Stimulated activated CD8-positive, alpha-beta memory T cell treated with anti-CD3 and anti-CD28 coated beads, Interleukin-15, amount 100 ng/mL, for 4 hours (primary cell): ENCODE measurements around the gene CHL1.

Experiments used
- DNase-seq, 2 donors: peaks; one replicate each; pipeline ENCODE4 v3.0.0-alpha.2; 2020; ENCODE audit warnings: low read depth in 2 of 2

Gene CHL1

DNA sequence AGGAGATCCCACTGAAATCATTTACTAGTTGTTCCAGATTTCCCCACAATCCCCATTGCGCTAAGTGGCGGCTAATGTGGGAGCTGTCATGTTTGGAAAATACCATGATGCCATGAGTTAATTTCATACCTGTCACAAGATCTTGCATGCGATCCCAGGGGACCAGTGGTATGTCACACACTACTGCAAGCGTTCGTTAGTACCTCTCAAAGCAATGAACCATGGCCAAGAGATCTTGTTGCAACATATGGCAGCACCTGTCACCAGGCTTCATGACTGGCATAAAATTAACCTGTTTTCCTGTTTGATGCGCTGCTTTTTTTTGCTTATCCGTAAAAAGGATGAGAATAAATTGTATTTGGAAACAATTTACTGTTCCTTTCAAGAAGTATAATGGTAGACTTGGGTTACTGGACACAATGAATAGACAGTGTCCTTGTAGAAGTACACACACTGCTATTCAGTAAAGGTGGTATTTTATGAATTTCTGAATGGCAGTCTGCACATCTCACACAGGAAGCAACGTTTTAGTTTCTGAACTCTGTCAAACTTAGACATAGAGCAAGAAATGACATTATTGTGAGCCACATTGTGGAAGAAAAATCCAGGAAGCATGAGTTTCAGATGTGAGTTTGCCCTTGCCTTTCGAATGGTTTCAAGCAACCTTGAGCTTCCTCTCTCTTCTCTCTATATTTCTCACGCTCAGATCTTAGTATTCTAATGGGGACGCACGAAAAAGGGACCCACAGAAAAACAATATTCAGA lies 81.9 kb downstream of the CHL1 start:
- DNase-seq, result no peak

DNA sequence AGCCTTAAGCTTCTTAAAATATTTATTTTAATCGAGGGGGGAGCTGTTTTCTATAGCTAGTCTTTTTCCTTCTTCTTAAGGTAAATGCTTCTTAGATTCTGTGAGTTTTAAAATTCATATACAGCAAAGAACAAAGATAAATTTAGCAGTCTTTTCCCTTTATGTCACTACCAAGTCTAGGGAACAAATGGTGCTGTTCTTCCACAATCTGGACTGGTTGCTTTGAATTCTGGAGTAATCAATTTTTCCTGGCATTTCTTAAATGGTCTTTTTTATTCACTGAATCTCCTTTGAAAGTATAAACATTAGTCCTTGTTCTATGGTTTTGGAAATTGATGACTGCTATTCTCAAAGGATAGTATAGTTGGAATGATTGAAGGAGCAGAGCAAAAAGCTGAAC lies 82.8 kb downstream of the CHL1 start:
- DNase-seq, result no peak

- no peak for DNase-seq
Measured at GRCh38 chr3:280681-281080, 84.1 kb downstream of the CHL1 start.

DNA sequence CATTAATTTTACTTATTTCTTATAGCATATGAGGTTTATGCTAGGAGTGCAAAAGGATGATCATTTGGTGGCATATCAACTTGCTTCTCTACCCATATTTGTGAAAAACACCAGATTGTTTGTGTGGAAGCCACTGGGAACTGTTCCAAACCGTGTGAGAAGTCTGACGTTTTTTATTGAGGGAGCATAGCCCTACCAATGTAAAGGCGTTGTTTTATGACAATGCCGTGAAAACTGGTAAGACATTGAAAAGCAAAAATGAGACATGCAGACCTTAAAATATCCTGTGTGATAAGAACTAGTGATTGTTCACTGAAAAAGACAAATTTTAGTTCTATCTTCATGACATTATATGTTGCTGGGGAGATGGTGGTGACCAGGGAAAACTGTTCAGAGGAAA lies 87.8 kb downstream of the CHL1 start:
- DNase-seq, result no peak

- DNase-seq, result no peak
Measured at GRCh38 chr3:288417-288816, 91.9 kb downstream of the CHL1 start.

DNA sequence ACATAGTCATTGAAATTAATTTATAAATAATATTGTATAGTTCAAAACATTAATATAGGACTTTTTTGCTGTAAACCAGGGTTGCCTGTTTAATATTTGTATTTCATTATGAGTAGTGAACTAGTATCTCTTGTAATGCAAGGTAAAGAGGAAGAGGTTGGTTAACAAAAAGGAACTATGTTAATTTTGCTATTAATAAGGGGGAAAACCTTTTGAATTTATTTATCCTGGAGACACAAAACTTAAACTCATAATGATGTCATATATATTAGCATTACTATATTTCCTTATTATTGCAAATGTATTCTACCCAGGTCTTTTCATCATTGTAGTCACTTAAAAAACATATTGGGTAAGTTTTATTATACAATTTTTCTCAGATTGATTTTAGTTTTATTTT lies 94.5 kb downstream of the CHL1 start:
- no peak for DNase-seq

- DNase-seq, result no peak
Measured at GRCh38 chr3:291646-292436, 95.3 kb downstream of the CHL1 start.

- no peak for DNase-seq
Measured at GRCh38 chr3:294096-294495, 97.5 kb downstream of the CHL1 start.

DNA sequence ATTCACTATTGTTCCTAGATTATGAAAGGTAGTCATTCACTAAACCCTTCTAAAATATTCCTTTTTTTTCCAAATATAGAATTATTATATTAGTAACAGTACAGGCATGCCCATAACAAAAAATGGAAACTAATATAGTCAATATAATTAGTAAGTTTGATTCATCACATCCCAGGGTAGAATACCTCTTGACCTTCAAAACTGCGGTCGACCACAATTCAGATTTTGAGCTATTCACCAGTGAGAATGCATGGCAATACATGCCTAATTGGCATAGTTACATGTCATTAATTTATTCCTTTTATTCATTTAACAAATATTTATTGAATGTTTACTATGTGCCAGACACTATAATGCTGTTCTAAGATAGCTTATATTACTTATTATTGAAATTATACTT lies 98.0 kb downstream of the CHL1 start:
- no peak for DNase-seq

DNA sequence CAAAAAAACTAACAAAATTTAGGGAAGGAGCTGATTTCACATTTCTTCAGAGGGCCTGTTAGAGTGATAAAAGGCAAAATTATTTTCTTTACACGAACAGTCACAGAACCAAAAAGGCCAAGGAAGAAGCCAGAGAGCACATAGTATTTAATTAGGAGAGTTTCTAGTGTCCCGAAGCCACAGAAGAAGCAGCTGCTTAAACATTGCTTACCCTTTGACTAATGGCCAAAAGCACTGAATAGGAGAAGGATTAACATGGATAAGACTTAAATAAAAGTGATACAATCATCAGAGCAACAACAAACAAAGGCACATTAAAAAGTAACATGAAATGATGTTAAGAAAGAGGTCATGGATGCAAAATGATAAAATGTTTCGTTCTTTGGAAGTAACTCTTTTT lies 98.6 kb downstream of the CHL1 start:
- no peak for DNase-seq

- DNase-seq, result no peak
Measured at GRCh38 chr3:297585-297984, 101.0 kb downstream of the CHL1 start.

DNA sequence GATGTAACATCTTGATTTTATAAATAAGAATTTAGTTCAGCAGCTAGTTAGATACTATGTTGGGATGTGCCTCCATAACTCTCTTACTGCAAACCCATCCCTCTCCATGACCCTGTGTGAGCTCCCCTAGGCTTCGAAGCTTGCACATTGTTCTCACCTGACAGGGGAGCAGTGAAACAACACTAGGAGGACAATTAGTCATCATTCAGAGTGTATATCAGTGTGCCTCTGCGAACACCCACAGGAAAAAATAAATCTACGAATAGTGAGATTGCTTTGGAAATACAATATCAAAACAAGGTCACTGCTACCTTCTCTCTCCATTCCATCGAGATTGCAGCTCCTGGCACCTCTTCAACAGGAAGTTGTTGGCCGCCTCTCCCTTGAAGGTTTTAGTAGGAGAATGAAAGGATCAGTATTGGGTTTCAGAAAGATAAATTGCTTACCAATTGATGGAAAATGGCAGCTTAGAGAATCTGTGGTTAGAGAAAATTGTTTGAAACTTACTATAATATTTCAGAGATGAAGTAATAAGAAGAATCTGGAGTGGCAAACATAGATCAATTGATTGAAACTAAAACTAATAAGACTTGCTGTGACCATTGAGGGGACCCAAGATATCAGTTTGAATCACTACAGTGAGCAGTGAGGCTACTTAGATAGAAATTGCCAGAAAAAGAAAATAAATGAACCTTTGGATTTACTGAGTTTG lies 103.2 kb downstream of the CHL1 start:
- no peak for DNase-seq

GRCh38 chr3:307182-307581 lies 110.6 kb downstream of the CHL1 start:
- DNase-seq, result no peak

- no peak for DNase-seq
Measured at GRCh38 chr3:308597-309321, 112.2 kb downstream of the CHL1 start.

- DNase-seq, result no peak
Measured at GRCh38 chr3:312160-312733, 115.7 kb downstream of the CHL1 start.

- no peak for DNase-seq
Measured at GRCh38 chr3:312911-313310, 116.3 kb downstream of the CHL1 start.

GRCh38 chr3:317012-317411 lies 120.4 kb downstream of the CHL1 start:
- no peak for DNase-seq

DNA sequence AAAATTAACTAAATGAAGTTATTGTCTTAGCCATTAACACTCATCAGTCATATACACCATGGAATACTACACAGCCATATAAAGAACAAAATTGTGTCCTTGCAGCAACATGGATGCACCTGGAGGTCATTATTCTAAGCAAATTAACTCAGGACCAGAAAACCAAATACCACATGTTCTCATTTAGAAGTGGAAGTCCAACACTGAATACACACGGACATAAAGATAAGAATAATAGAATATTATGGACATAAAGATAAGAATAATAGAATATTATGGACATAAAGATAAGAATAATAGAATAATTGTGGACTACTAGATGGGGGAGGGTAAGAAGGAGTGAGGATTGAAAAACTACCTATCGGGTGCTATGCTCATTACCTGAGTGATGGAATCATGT lies 122.3 kb downstream of the CHL1 start:
- no peak for DNase-seq

GRCh38 chr3:324423-324822 lies 127.9 kb downstream of the CHL1 start:
- no peak for DNase-seq

DNA sequence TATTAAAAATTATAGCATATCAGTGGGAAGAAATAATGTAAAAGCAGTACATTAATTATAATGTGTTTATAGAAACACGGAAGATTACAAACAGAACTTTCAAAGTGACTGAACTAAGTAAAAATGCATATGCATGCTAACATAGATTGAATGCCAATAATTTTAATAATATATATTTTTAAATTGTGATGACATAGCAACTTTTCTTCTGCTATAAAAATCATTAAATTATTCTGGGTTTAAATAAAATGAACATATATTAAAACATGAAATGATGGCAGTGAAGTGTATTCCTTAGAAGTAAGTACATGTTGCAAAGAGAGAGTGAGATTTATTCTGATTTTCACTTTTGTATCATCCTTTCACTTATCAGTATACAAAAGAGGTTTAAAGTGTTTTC lies 128.9 kb downstream of the CHL1 start:
- DNase-seq, result no peak

DNA sequence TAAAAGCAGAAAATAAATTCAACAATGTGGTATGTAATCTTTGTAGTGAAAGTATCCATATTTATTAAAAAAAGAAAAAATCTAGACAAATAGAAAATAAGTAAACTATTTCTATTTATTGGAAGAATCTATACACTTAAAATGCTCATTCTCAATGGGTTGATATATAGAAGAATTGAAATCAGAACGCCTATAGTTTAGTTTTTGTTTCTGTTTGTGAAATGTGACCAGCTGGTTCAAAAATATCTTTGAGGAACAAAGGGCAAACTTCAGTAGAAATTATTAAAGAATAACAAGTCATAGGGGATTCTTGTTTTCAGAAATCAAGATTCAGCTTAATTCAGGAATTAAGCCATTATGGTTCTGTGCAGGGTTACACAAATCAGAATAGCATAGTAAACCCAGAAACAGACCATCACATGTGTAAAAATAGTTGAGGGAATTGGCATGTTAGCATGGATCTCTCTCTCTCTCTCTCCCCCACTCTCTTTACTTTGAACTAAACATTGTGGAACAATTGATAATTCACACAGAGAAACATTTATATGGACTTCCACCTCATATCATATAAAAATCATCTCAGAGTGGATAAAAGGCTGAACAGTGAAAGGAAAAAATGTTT lies 134.0 kb downstream of the CHL1 start:
- no peak for DNase-seq
